ENCODE results near the gene PCDHGA7.
A peak's percentile ranks its signal among the peaks of the same experiment; 100 is the strongest.

Gene PCDHGA7

DNA sequence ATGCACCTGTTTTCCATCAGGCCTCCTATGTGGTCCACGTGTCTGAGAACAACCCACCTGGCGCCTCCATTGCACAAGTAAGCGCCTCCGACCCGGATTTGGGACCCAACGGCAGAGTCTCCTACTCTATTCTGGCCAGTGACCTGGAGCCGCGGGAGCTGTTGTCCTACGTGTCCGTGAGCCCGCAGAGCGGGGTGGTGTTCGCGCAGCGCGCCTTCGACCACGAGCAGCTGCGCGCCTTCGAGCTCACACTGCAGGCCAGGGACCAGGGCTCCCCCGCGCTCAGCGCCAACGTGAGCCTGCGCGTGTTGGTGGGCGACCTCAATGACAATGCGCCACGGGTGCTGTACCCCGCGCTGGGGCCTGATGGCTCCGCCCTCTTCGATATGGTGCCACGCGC, 31.0 kb upstream of the PCDHGA7 start:
- Histone ChIP-seq H3K27me3 (ENCODE audit: control insufficient read depth, insufficient read depth, low read length) (no peaks in the 10 kb centered on the region), H3K27ac (no peak overlapping the region), H2AFZ (no peak overlapping the region), H3K9ac (no peak overlapping the region), H3K36me3 (ENCODE audit: control insufficient read depth, insufficient read depth, low read length) (peaks cover 2% of the 10 kb centered on the region), H3K79me2 (no peaks in the 10 kb centered on the region), H3K4me3 (ENCODE audit: low read depth, low read length) (no peak overlapping the region), H3K9me3 (ENCODE audit: control insufficient read depth, low read length) (peaks cover 5% of the 10 kb centered on the region), H3K4me1 (no peaks in the 10 kb centered on the region), H3K4me2 (ENCODE audit: low read length) (no peak overlapping the region)
- TF ChIP-seq CTCF (IDR thresholded peaks at IDR 0.05), result no peak

DNA sequence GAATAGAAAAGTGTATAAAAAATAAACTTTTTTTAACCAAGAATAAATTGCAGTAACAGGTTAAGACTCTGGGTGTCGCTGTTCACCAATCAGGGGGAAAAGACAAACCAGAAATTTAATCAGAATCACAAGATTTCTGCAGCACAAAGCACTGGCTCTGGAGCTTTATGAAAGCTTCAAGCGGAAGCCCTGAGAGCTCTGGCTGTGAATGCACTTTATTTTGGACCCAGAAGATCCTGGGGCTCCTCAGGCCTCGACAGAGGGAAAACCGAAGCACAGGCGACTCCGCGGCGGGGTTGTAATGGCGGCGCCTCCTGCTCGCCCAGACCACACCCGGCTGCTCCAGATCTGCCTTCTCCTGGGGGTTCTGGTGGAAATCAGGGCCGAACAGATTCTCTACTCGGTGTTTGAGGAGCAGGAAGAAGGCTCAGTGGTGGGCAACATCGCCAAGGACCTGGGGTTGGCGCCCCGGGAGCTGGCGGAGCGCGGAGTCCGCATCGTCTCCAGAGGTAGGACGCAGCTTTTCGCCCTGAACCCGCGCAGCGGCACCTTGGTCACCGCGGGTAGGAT, 27.6 kb upstream of the PCDHGA7 start, which contains the start of gene PCDHGA4:
Gene PCDHGA4 (plus strand): TSS at position 122 of the 570 bp plus-strand sequence. CDS start 87 bp downstream, at position 209.
- H3K4me1 ChIP-seq, result no peaks in the 10 kb centered on the region
- TF ChIP-seq CTCF (IDR thresholded peaks at IDR 0.05), result no peak
- H3K27ac ChIP-seq, result no peak within 1 kb of the TSS
- peak within 1 kb of the TSS; percentile 32 for H3K4me3 ChIP-seq (ENCODE audit: low read depth, low read length)
- H3K36me3 ChIP-seq (ENCODE audit: control insufficient read depth, insufficient read depth, low read length), result peaks cover 5% of the 10 kb centered on the region
- no peak within 1 kb of the TSS for H3K4me2 ChIP-seq (ENCODE audit: low read length)
- peaks cover 5% of the 10 kb centered on the region for H3K9me3 ChIP-seq (ENCODE audit: control insufficient read depth, low read length)
- H3K27me3 ChIP-seq (ENCODE audit: control insufficient read depth, insufficient read depth, low read length), result no peaks in the 10 kb centered on the region
- no peak within 1 kb of the TSS for H2AFZ ChIP-seq
- no peak within 1 kb of the TSS for H3K9ac ChIP-seq
- no peaks in the 10 kb centered on the region for H3K79me2 ChIP-seq

GRCh38 chr5:141355641-141356040, 26.9 kb upstream of the PCDHGA7 start:
- Histone ChIP-seq H2AFZ (no peak overlapping the region), H3K4me2 (ENCODE audit: low read length) (no peak overlapping the region), H3K4me3 (ENCODE audit: low read depth, low read length) (peak overlapping the region; percentile 32), H3K79me2 (no peaks in the 10 kb centered on the region), H3K9ac (no peak overlapping the region), H3K36me3 (ENCODE audit: control insufficient read depth, insufficient read depth, low read length) (peaks cover 5% of the 10 kb centered on the region), H3K4me1 (no peaks in the 10 kb centered on the region), H3K27ac (no peak overlapping the region), H3K27me3 (ENCODE audit: control insufficient read depth, insufficient read depth, low read length) (no peaks in the 10 kb centered on the region), H3K9me3 (ENCODE audit: control insufficient read depth, low read length) (peaks cover 5% of the 10 kb centered on the region)
- no peak for TF ChIP-seq CTCF (IDR thresholded peaks at IDR 0.05)

GRCh38 chr5:141356133-141356532, 26.4 kb upstream of the PCDHGA7 start:
- Histone ChIP-seq H3K27ac (no peak overlapping the region), H3K4me1 (no peaks in the 10 kb centered on the region), H2AFZ (no peak overlapping the region), H3K36me3 (ENCODE audit: control insufficient read depth, insufficient read depth, low read length) (peaks cover 5% of the 10 kb centered on the region), H3K4me3 (ENCODE audit: low read depth, low read length) (no peak overlapping the region), H3K9ac (no peak overlapping the region), H3K27me3 (ENCODE audit: control insufficient read depth, insufficient read depth, low read length) (no peaks in the 10 kb centered on the region), H3K4me2 (ENCODE audit: low read length) (no peak overlapping the region), H3K79me2 (no peaks in the 10 kb centered on the region), H3K9me3 (ENCODE audit: control insufficient read depth, low read length) (peaks cover 5% of the 10 kb centered on the region)
- no peak for TF ChIP-seq CTCF (IDR thresholded peaks at IDR 0.05)

GRCh38 chr5:141356950-141357349, 25.6 kb upstream of the PCDHGA7 start:
- H3K4me2 ChIP-seq (ENCODE audit: low read length), result no peak overlapping the region
- no peak overlapping the region for H3K9ac ChIP-seq
- no peak overlapping the region for H2AFZ ChIP-seq
- TF ChIP-seq CTCF (IDR thresholded peaks at IDR 0.05), result no peak
- H3K36me3 ChIP-seq (ENCODE audit: control insufficient read depth, insufficient read depth, low read length), result peaks cover 5% of the 10 kb centered on the region
- no peaks in the 10 kb centered on the region for H3K79me2 ChIP-seq
- H3K27ac ChIP-seq, result no peak overlapping the region
- H3K27me3 ChIP-seq (ENCODE audit: control insufficient read depth, insufficient read depth, low read length), result no peaks in the 10 kb centered on the region
- no peak overlapping the region for H3K4me3 ChIP-seq (ENCODE audit: low read depth, low read length)
- H3K4me1 ChIP-seq, result no peaks in the 10 kb centered on the region
- peaks cover 5% of the 10 kb centered on the region for H3K9me3 ChIP-seq (ENCODE audit: control insufficient read depth, low read length)

Data from parathyroid adenoma (tissue), 2 donors.